ENCODE results near the gene BAZ2B.
"Not testable (repeated sequence)": the region's sequence is repeated elsewhere in the genome, so short reads cannot be mapped to it uniquely, and the experiment has no call there.

BAZ2B gene

GRCh38 chr2:159635006-159635789 lies 18.9 kb upstream of the BAZ2B start:
- H3K27ac ChIP-seq = no peak overlapping the region
- TF ChIP-seq ZFX (IDR thresholded peaks at IDR 0.05) (no peak), CTCF (conservative IDR thresholded peaks at IDR 0.05) (no peak)

GRCh38 chr2:159633219-159633618 lies 16.9 kb upstream of the BAZ2B start:
- no peak overlapping the region for H3K27ac ChIP-seq
- TF ChIP-seq ZFX (IDR thresholded peaks at IDR 0.05) (no peak), CTCF (conservative IDR thresholded peaks at IDR 0.05) (no peak)

DNA sequence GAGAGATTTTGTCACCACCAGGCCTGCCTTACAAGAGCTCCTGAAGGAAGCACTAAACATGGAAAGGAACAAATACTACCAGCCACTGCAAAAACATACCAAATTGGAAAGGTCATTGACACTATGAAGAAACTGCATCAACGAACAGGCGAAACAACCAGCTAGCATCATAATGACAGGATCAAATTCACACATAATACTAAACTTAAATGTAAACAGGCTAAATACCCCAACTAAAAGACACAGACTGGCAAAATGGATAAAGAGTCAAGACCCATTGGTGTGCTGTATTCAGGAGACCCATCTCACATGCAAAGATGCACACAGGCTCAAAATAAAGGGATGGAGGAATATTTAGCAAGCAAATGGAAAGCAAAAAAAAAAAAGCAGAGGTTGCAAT lies 9.3 kb upstream of the BAZ2B start:
- not testable (repeated sequence) for H3K27ac ChIP-seq

DNA sequence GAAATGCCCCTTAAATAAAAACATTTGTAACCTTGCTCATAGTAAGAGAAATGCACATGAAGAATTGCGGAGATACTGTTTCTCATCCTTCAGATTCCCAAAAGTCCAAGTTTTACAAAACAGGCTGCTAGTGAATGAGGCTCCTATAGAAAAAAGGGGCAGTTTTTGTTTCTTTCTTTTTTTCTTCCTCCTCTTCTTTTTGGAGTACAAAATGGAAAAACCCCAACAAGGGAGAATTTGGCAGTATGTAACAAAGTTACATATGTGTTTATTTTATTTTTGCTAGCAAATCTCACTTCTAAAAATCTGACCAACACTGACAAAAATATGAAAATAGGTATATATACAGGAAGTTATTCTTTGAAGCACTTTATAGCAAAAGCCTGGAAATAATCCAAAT lies 7.1 kb upstream of the BAZ2B start:
- TF ChIP-seq ZFX (IDR thresholded peaks at IDR 0.05) (no peak), CTCF (conservative IDR thresholded peaks at IDR 0.05) (no peak)
- H3K27ac ChIP-seq = no peak overlapping the region

DNA sequence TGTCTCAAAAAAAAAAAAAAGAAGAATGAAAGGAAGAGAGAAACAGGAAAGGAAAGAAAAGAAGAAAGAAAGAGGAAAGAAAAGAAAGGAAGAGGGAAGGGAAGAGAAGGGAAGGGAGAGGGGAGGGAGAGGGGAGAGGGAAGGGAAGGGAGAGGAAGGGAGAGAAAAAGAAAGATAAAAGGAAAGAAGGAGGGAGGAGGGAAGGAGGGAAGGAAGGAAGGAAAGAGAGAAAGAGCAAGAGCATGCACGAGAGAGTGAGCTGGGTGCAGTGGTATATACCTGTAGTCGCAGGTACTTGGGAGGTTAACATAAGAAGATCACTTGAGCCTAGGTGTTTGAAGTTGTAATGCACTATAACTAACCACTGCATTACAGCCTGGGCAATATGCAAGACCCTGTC lies 6.6 kb upstream of the BAZ2B start:
- no peak for TF ChIP-seq ZFX (IDR thresholded peaks at IDR 0.05)
- no peak for TF ChIP-seq CTCF (conservative IDR thresholded peaks at IDR 0.05)

DNA sequence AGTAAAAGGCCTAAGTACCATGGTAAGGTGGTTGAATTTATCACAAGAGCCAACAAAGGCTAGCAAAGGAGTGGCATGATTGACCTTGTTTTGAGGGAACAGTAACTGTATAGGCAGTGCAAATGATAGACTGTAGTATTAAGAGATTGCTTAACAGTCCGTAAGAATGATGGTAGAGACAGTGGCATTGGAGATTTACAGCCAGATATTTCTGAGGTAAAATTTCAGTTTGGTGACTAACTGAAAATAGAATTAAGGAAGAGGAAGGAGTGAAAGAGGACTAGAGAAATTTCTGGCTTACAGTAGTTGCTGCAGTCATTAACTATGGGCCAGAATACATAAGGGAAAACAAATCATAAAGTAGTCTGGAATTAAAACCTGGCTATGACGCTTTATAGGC lies 4.4 kb upstream of the BAZ2B start:
- TF ChIP-seq CTCF (conservative IDR thresholded peaks at IDR 0.05) (no peak), ZFX (IDR thresholded peaks at IDR 0.05) (no peak)

More for the DNA sequence above, 6.6 kb upstream of the BAZ2B start:
- no peak overlapping the region for H3K27ac ChIP-seq

DNA sequence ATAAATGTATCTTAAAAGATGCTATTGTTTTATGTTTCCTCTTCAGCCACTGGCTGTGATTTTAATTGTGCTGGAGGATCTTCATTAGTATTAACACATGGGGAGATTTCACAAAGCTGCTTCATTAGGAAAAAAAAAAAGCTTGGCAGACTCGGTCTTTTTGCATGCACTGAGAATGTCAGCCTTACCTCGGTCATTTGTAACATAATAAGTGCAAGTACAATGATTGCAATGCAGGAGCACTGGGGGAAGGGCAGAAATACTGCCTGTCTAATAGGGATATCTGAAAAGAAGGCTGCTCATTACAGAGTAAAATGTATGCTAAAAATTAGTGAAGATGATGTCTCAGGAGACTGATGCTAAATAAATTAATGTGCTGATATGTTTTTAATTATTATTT lies 1.3 kb upstream of the BAZ2B start:
- no peak overlapping the region for H3K27ac ChIP-seq
- TF ChIP-seq ZFX (IDR thresholded peaks at IDR 0.05) (no peak), CTCF (conservative IDR thresholded peaks at IDR 0.05) (no peak)

More for the DNA sequence above, 4.4 kb upstream of the BAZ2B start:
- no peak overlapping the region for H3K27ac ChIP-seq

- TF ChIP-seq ZFX (IDR thresholded peaks at IDR 0.05) = no peak
- no peak for TF ChIP-seq CTCF (conservative IDR thresholded peaks at IDR 0.05)
- H3K27ac ChIP-seq = no peak overlapping the region
These were observed 752 bp upstream of the BAZ2B start for GRCh38 chr2:159617100-159617499.

Measured in C4-2B (cell line).